A673 (cell line): ENCODE measurements around the gene CLCN7. TPM values are rescaled to one million over a fixed set of nuclear protein-coding genes. Genes with fewer than 3 reads are reported as not detected.
"Not testable (repeated sequence)": the region's sequence is repeated elsewhere in the genome, so short reads cannot be mapped to it uniquely, and the experiment has no call there.

ENCODE experiments used
- BruUV-seq: library from RNA; stranded (reverse); fragments of 400-500 nt; replicated peaks from 2 replicates; lab custom pipeline; 2021; lab: Mats Ljungman, UMichigan
- CTCF ChIA-PET: fragments of 300-600 bp; sonication (Branson Sonifier 250); formaldehyde crosslinking; loops from one replicate; lab custom pipeline; 2022; ENCODE audit warnings: antibody characterized with exemption; lab: Charles Lee
- POLR2A ChIA-PET: fragments of 300-600 bp; sonication (Branson Sonifier 250); formaldehyde crosslinking; loops from one replicate; lab custom pipeline; 2022; ENCODE audit warnings: antibody characterized with exemption; ENCODE audit not compliant: low non-redundant PET; lab: Charles Lee
- DNase-seq: peaks from one replicate; pipeline ENCODE4 v3.0.0-alpha.2; 2015; ENCODE audit warnings: low spot score
- H3K27ac ChIP-seq: fragments of 200-600 bp; sonication (generic); 2 replicates; pipeline ENCODE4 v1.5.1; 2016; ENCODE audit warnings: mixed run types, low read depth, mild to moderate bottlenecking, mixed read lengths, antibody characterized with exemption, low read length; ENCODE audit not compliant: poor library complexity, severe bottlenecking
- H3K27me3 ChIP-seq: fragments of 200-600 bp; sonication (generic); replicated peaks from 2 replicates; pipeline ENCODE4 v1.6.1; 2017; ENCODE audit warnings: mixed run types, low read depth, mild to moderate bottlenecking, mixed read lengths, antibody characterized with exemption, low read length; ENCODE audit not compliant: insufficient read depth, poor library complexity
- H3K36me3 ChIP-seq: fragments of 200-600 bp; sonication (generic); 2 replicates; pipeline ENCODE4 v1.6.1; 2016; ENCODE audit warnings: mixed run types, mild to moderate bottlenecking, mixed read lengths, antibody characterized with exemption, low read length; ENCODE audit not compliant: insufficient read depth, poor library complexity, severe bottlenecking
- H3K4me1 ChIP-seq: fragments of 200-600 bp; sonication (generic); 2 replicates; pipeline ENCODE4 v1.6.1; 2017; ENCODE audit warnings: mixed run types, mild to moderate bottlenecking, mixed read lengths, antibody characterized with exemption, low read length; ENCODE audit not compliant: insufficient read depth, poor library complexity, severe bottlenecking
- H3K4me3 ChIP-seq: fragments of 200-600 bp; sonication (generic); 2 replicates; pipeline ENCODE4 v1.5.1; 2016; ENCODE audit warnings: low read depth, mixed run types, mild to moderate bottlenecking, mixed read lengths, low read length; ENCODE audit not compliant: poor library complexity, severe bottlenecking
- H3K9me3 ChIP-seq: fragments of 200-600 bp; sonication (generic); 2 replicates; pipeline ENCODE4 v1.6.1; 2016; ENCODE audit warnings: mixed run types, low read depth, mild to moderate bottlenecking, mixed read lengths, antibody characterized with exemption, low read length; ENCODE audit not compliant: poor library complexity, severe bottlenecking
- EZH2 ChIP-seq: fragments of 200-600 bp; sonication (generic); IDR thresholded peaks from 2 replicates; pipeline ENCODE4 v1.6.1; 2017; ENCODE audit warnings: borderline replicate concordance, low read depth, mild to moderate bottlenecking, mixed read lengths, antibody characterized with exemption, low read length; ENCODE audit not compliant: poor library complexity, severe bottlenecking
- intact Hi-C: fragments of 100-400 bp; cut with micrococcal nuclease; formaldehyde crosslinking; loops from one replicate; pipeline ENCODE4 v1.10.0; 2022; ENCODE audit not compliant: unreplicated experiment
- total RNA-seq: library from RNA; stranded (reverse); gene quantifications from 2 replicates; pipeline ENCODE4 v1.2.3, GENCODE V29; 2021
- TF ChIP-seq, protein P1 (sequence below): fragments of 300-800, 200-600 bp; sonication (generic); conservative IDR thresholded peaks from 2 replicates; pipeline ENCODE4 v1.5.1; 2017; ENCODE audit warnings: low read depth, mild to moderate bottlenecking, antibody characterized with exemption, low read length, moderate library complexity, mixed read lengths

CLCN7 gene
- total RNA-seq, 1 experiment from 2014 or later: 89.3 TPM

DNA sequence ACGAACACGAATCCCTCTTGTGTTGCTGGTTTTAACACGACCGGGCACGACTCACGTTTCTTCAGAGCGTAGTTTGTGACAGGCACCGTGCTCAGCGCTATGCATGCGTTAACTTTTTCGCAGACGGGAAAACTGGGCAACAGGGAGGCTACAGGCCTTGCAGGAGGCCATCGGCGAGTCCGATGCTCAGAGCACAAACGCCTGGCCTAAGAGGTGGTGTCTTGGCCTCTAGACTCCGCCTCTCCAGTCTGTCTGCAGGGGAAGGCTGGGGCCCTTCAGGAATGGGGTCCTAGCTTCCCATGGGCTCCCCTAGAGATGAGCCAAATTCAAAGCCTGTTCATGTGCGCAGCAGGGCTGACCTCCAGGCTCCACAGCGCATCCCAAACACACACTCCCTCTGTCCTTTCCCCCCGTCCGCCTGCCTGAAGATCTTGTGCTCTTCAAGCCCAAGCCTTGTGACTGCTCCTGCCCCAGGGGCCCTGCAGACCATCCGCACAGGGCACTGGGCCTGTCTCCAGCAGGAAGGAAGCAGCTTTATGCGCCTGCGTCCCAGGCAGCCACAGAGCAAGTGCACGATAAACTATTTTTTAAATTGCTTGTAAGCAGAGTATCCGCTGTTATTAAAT lies 3.1 kb downstream of the CLCN7 start:
- Histone ChIP-seq H3K4me1 (peaks cover 11% of the 10 kb centered on the region), H3K27me3 (no peaks in the 10 kb centered on the region), H3K9me3 (no peaks in the 10 kb centered on the region), H3K36me3 (no peaks in the 10 kb centered on the region), H3K4me3 (no peak overlapping the region), H3K27ac (no peak overlapping the region)
- ChIA-PET CTCF (no interaction called here), POLR2A (no interaction called here)
- BruUV-seq: no TSS peak
- intact Hi-C loops: no loop called here
- TF ChIP-seq EZH2: no peak
- TF ChIP-seq, protein P1, sequence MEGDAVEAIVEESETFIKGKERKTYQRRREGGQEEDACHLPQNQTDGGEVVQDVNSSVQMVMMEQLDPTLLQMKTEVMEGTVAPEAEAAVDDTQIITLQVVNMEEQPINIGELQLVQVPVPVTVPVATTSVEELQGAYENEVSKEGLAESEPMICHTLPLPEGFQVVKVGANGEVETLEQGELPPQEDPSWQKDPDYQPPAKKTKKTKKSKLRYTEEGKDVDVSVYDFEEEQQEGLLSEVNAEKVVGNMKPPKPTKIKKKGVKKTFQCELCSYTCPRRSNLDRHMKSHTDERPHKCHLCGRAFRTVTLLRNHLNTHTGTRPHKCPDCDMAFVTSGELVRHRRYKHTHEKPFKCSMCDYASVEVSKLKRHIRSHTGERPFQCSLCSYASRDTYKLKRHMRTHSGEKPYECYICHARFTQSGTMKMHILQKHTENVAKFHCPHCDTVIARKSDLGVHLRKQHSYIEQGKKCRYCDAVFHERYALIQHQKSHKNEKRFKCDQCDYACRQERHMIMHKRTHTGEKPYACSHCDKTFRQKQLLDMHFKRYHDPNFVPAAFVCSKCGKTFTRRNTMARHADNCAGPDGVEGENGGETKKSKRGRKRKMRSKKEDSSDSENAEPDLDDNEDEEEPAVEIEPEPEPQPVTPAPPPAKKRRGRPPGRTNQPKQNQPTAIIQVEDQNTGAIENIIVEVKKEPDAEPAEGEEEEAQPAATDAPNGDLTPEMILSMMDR: no peak
- DNase-seq: no peak

GRCh38 chr16:1470481-1471251 lies 4.2 kb downstream of the CLCN7 start:
- no peak for TF ChIP-seq EZH2
- TF ChIP-seq, protein P1: no peak
- H3K36me3 ChIP-seq: no peaks in the 10 kb centered on the region
- peaks cover 9% of the 10 kb centered on the region for H3K4me1 ChIP-seq
- no TSS peak for BruUV-seq
- DNase-seq: no peak
- H3K4me3 ChIP-seq: no peak overlapping the region
- intact Hi-C loops: no loop called here
- no peaks in the 10 kb centered on the region for H3K9me3 ChIP-seq
- H3K27ac ChIP-seq: no peak overlapping the region
- no peaks in the 10 kb centered on the region for H3K27me3 ChIP-seq
- ChIA-PET POLR2A (no interaction called here), CTCF (no interaction called here)

GRCh38 chr16:1469693-1470201 lies 5.1 kb downstream of the CLCN7 start:
- H3K27me3 ChIP-seq: no peaks in the 10 kb centered on the region
- no peak overlapping the region for H3K27ac ChIP-seq
- no peak for DNase-seq
- TF ChIP-seq EZH2: no peak
- TF ChIP-seq, protein P1: no peak
- ChIA-PET CTCF (no interaction called here), POLR2A (no interaction called here)
- peaks cover 5% of the 10 kb centered on the region for H3K4me1 ChIP-seq
- intact Hi-C loops: no loop called here
- no peaks in the 10 kb centered on the region for H3K36me3 ChIP-seq
- BruUV-seq: no TSS peak
- no peaks in the 10 kb centered on the region for H3K9me3 ChIP-seq
- H3K4me3 ChIP-seq: no peak overlapping the region

- H3K27ac ChIP-seq, H3K4me3 ChIP-seq, intact Hi-C loops, H3K9me3 ChIP-seq, POLR2A ChIA-PET, H3K4me1 ChIP-seq, CTCF ChIA-PET, H3K27me3 ChIP-seq, BruUV-seq, H3K36me3 ChIP-seq, DNase-seq: not testable (repeated sequence)
These were observed 5.7 kb downstream of the CLCN7 start for GRCh38 chr16:1469141-1469540.
